HS-27A (cell line): ENCODE data around the gene CELF2.

Experiments used
- DNase-seq: peaks from one replicate; pipeline ENCODE4 v3.0.0-alpha.2; 2012; ENCODE audit warnings: low read depth, missing footprints

Gene CELF2

GRCh38 chr10:11156480-11156879, 138.8 kb downstream of the CELF2 start:
- no peak for DNase-seq

GRCh38 chr10:11157292-11158076, 139.8 kb downstream of the CELF2 start:
- no peak for DNase-seq

GRCh38 chr10:11158080-11158479, 140.4 kb downstream of the CELF2 start:
- DNase-seq, result no peak

GRCh38 chr10:11159543-11160215, 142.0 kb downstream of the CELF2 start:
- no peak for DNase-seq

GRCh38 chr10:11161096-11161495, 143.4 kb downstream of the CELF2 start:
- DNase-seq, result no peak

GRCh38 chr10:11161910-11162309, 144.2 kb downstream of the CELF2 start:
- DNase-seq, result no peak

GRCh38 chr10:11162828-11163599, 145.3 kb downstream of the CELF2 start:
- no peak for DNase-seq

GRCh38 chr10:11163780-11164550, 146.3 kb downstream of the CELF2 start:
- no peak for DNase-seq

- no peak for DNase-seq
These were observed 146.8 kb downstream of the CELF2 start for GRCh38 chr10:11164551-11164802.

GRCh38 chr10:11164803-11165590, 147.3 kb downstream of the CELF2 start:
- no peak for DNase-seq

- DNase-seq, result no peak
These were observed 148.2 kb downstream of the CELF2 start for GRCh38 chr10:11165591-11166543.

GRCh38 chr10:11166550-11166949, 148.9 kb downstream of the CELF2 start:
- no peak for DNase-seq

- no peak for DNase-seq
These were observed 149.7 kb downstream of the CELF2 start for GRCh38 chr10:11167233-11167966.

GRCh38 chr10:11168423-11169090, 150.9 kb downstream of the CELF2 start:
- DNase-seq, result no peak

GRCh38 chr10:11169976-11170375, 152.3 kb downstream of the CELF2 start:
- DNase-seq, result no peak

- no peak for DNase-seq
These were observed 152.9 kb downstream of the CELF2 start for GRCh38 chr10:11170574-11170973.

GRCh38 chr10:11170993-11171851, 153.6 kb downstream of the CELF2 start:
- no peak for DNase-seq

- no peak for DNase-seq
These were observed 155.4 kb downstream of the CELF2 start for GRCh38 chr10:11173042-11173441.
